Pulmonary artery endothelial cell (primary cell): ENCODE results near the gene TERT. TPM values are rescaled to one million over a fixed set of nuclear protein-coding genes. Genes with fewer than 3 reads are reported as not detected.
"Not testable (repeated sequence)": the region's sequence is repeated elsewhere in the genome, so short reads cannot be mapped to it uniquely, and the experiment has no call there.

Experiments
- DNase-seq: peaks from one replicate; pipeline ENCODE4 v3.0.0-alpha.2; 2011; ENCODE audit warnings: low read depth, low spot score
- total RNA-seq: library from RNA; depleted of rRNA; stranded (reverse); fragments of >200 nt; gene quantifications from 2 replicates; pipeline ENCODE4 v1.2.3, GENCODE V29; 2014

Gene TERT
- total RNA-seq, 1 donor from 2014 or later: 0.07 TPM

- DNase-seq: no peak
Observed at GRCh38 chr5:1294206-1294834, 548 bp downstream of the TERT start.

DNA sequence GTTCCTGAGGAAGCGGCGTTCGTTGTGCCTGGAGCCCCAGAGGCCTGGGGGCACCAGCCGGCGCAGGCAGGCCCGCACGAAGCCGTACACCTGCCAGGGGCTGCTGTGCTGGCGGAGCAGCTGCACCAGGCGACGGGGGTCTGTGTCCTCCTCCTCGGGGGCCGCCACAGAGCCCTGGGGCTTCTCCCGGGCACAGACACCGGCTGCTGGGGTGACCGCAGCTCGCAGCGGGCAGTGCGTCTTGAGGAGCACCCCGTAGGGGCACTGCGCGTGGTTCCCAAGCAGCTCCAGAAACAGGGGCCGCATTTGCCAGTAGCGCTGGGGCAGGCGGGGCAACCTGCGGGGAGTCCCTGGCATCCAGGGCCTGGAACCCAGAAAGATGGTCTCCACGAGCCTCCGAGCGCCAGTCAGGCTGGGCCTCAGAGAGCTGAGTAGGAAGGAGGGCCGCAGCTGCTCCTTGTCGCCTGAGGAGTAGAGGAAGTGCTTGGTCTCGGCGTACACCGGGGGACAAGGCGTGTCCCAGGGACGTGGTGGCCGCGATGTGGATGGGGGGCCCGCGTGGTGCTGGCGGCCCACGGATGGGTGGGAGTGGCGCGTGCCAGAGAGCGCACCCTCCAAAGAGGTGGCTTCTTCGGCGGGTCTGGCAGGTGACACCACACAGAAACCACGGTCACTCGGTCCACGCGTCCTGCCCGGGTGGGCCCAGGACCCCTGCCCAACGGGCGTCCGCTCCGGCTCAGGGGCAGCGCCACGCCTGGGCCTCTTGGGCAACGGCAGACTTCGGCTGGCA lies 1.3 kb downstream of the TERT start:
- DNase-seq: no peak

GRCh38 chr5:1292846-1293415 lies 1.9 kb downstream of the TERT start:
- no peak for DNase-seq

- DNase-seq: no peak
Observed at GRCh38 chr5:1292139-1292538, 2.7 kb downstream of the TERT start.

DNA sequence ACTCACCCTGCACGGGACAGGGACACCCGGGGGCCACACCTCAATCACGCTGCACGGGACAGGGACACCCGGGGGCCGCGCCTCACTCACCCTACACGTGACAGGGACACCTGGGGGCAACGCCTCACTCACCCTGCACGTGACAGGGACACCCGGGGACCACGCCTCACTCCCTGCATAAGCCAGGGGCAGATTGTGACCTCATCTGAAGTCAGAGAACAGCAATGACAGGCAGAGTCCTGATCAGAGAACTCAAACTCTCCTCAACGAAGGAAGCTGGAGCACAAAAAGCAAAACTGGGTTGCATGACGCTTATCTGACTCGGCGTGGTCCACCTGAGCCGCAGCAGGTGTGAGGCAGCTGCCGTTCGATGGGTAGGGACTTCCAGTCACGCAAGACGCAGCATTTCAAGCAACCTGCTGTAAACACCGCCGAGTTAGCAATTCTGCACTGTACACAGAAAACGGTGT lies 3.2 kb downstream of the TERT start:
- DNase-seq: no peak

- DNase-seq: not testable (repeated sequence)
Observed at GRCh38 chr5:1290956-1291355, 3.9 kb downstream of the TERT start.

GRCh38 chr5:1289559-1289958 lies 5.3 kb downstream of the TERT start:
- not testable (repeated sequence) for DNase-seq

GRCh38 chr5:1288439-1289335 lies 6.2 kb downstream of the TERT start:
- no peak for DNase-seq

GRCh38 chr5:1285883-1286291 lies 9.0 kb downstream of the TERT start:
- no peak for DNase-seq

- DNase-seq: no peak
Observed at GRCh38 chr5:1285141-1285540, 9.7 kb downstream of the TERT start.

DNA sequence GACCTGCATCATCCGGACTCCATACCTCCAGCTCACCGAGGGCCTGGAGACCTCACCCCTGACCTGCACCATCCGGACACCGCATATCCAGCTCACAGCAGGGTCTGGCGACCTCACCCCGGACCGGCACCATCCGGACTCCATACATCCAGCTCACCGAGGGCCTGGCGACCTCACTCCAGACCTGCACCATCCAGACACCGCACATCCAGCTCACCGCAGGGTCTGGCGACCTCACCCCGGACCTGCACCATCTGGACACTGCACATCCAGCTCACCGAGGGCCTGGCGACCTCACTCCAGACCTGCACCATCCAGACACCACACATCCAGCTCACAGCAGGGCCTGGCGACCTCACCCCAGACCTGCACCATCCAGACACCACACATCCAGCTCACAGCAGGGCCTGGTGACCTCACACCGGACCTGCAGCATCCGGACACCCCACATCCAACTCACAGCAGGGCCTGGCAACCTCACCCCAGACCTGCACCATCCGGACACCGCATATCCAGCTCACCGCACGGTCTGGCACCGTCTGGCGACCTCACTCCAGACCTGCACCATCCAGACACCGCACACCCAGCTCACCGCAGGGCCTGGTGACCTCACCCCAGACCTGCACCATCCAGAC lies 10.4 kb downstream of the TERT start:
- DNase-seq: not testable (repeated sequence)

DNA sequence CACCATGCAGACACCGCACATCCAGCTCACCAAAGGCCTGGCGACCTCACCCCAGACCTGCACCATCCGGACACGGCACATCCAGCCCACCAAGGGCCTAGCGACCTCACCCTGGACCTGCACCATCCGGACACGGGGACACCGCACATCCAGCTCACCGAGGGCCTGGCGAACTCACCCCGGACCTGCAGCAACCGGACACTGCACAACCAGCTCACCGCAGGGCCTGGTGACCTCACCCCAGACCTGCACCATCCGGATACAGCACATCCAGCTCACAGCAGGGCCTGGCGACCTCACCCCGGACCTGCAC lies 11.2 kb downstream of the TERT start:
- DNase-seq: not testable (repeated sequence)

- not testable (repeated sequence) for DNase-seq
Observed at GRCh38 chr5:1282993-1283728, 11.7 kb downstream of the TERT start.

DNA sequence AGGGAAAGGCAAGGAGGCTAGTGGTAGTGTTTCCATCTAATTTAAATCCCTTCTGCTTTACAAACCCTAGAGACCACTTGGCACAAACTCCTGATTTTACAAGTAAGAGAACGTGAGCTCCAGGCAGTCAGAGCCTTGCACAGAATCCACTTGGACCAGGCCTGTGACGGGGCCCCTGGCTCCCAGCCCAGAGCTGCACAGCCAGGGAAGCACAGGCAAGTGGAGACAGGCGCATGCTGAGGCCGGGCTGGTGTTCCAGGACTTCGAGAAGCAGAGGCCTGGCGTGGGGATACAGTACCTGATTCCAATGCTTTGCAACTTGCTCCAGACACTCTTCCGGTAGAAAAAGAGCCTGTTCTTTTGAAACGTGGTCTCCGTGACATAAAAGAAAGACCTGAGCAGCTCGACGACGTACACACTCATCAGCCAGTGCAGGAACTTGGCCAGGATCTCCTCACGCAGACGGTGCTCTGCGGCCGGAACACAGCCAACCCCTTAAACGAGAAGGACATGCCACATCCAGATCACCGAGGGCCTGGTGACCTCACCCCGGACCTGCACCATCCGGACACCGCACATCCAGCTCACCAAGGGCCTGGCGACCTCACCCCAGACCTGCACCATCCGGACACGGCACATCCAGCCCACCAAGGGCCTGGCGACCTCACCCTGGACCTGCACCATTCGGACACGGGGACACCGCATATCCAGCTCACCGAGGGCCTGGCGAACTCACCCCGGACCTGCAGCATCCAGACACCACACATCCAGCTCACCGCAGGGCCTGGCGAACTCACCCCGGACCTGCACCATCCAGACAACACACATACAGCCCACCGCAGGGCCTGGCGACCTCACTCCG lies 12.5 kb downstream of the TERT start:
- no peak for DNase-seq

DNA sequence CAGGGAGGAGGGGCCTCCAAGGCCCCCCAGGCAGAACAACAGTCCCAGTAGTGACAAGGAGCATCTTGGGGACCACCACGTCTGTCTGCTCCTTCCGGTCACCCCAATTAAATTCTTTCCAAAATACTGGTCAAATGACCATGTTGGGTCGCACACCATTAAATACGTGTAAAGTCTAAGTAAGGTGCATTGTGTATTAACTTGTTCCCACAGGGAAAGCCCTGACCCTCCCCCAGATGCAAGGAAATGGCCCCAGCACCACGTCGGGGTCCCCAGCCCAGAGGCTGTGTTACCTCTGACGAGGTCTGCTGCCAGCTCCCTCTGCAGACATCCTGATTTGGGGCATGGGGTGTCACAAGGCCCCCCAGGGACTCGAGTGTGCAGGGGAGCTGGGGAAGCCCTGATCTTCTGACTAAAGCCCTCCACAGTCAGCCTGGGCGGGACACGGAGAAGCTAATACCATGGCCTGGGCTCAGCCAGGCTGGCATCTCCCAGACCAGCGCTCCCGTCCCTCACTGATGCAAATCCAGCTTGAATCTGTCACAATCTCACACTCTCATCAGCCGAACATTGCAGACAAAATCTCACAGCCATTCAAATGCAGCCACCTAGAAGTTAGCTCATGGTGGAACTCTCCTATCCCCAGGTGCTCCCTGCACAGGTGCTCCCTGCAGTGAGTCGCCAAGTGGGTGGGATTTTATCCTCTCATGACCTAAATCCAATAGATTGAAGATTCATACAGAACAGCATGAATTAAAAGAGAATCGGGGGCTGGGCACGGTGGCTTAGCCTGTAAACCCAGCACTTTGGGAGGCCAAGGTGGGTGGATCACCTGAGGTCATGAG lies 13.6 kb downstream of the TERT start:
- no peak for DNase-seq

DNA sequence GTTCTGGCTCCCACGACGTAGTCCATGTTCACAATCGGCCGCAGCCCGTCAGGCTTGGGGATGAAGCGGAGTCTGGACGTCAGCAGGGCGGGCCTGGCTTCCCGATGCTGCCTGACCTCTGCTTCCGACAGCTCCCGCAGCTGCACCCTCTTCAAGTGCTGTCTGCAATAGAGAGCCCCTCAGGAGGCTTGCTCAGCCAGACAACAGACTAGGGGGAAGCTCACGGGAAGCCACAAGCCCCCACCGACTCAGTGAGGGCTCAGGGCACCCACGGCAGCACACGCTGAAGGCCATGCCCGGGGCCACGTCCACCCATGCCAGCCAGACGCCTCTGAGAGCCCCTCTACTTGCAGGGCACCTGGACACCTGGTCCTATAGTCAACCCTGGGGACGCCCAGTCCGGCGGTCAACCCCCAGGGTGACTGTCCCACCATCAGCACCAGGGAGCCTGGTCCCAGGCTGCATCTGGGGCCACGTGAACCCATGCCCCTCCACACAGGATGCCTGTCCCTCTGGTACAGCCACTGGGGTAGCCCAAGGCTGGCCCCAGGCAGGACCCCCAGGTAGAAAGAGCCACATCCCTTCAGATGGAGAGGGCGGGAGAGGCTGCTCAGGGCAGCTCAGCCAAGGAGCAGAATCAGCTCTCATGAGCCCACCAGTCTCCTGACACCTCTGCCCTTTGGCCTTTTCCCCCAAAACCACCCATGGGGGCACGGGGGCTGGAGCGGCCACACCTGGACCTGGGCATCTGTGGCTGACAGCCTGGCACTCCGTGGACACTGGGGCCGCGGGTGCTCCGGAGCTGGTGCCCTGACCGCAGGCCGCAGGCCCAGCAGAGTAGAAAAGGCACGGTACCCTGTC lies 14.5 kb downstream of the TERT start:
- DNase-seq: no peak

GRCh38 chr5:1279443-1280151 lies 15.3 kb downstream of the TERT start:
- no peak for DNase-seq
